Measurements from ENCODE around the gene SYT10.
"Not testable (repeated sequence)": the region's sequence is repeated elsewhere in the genome, so short reads cannot be mapped to it uniquely, and the experiment has no call there.

Gene SYT10, protein sequence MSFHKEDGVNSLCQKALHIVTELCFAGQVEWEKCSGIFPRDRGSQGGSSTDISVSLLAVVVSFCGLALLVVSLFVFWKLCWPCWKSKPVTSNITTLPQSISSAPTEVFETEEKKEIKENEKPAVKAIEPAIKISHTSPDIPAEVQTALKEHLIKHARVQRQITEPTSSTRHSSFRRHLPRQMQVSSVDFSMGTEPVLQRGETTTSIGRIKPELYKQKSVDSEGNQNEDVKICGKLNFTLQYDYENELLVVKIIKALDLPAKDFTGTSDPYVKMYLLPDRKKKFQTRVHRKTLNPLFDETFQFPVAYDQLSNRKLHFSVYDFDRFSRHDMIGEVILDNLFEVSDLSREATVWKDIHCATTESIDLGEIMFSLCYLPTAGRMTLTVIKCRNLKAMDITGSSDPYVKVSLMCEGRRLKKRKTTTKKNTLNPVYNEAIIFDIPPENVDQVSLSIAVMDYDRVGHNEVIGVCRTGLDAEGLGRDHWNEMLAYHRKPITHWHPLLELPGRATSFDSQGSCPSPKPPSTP

DNA sequence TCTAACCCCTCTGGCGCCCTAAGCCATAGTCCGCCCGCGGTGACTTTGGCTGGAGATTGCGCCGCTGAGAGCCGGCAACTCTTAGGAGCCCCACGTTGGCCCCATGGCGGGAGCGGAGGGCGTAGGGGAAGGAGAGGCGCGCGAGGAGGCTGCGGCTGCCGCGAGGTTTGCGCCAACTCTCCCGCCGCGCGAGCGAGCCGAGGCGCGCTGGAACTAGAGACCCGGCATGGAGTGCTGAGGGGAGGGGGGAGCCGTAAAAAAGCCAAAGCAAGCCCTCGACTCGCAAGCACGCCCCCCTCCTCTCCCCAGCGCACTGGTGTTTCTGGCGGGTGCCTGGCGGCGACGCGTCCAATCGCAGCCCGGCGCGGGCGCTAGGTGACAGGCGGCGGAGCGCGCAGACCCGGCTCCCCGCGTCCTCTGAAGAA is at the start of gene SYT10:
Gene SYT10 (minus strand): TSS at position 233 of the 425 bp plus-strand sequence. CDS start 297 bp downstream, outside the sequence.
- no peak for DNase-seq (ENCODE audit: low read depth, low spot score)

DNA sequence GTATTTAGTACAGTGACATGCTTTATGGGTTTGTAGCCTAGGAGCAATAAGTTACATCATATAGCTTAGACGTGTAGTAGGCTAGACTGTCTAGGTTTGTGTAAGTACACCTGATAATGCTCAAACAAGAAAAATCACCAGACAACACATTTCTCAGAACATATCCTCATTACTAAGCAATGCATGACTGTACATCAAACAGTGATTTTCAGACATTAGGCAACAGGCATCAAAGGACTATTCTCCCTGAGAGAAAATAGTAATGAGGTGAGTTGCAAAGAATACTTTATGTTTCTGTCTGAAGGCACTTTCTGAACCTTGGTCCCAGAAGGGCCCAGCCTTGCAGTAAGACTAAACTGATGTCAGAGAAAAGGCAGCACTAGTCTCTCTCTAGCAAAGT is 48.4 kb upstream of the SYT10 start:
- no peak for DNase-seq (ENCODE audit: low read depth, low spot score)

DNA sequence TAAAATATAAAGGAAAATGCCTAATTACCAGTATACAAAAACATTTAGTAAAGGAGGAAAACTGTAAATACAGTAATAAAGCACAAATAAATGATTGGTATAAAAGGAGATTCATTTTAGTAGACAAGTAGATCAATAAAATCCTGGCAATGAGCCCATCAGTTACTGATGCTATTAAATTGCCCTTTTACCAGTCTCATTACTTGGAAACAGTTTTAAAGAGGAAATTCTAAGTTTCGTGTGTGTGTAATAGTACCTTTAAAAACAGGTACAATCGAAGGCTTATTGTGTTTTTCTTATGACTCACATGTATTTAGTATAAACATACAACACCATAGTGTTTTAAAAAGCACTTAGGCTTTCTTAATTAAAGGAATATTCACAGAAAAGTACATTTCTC is 46.4 kb upstream of the SYT10 start:
- no peak for DNase-seq (ENCODE audit: low read depth, low spot score)

DNA sequence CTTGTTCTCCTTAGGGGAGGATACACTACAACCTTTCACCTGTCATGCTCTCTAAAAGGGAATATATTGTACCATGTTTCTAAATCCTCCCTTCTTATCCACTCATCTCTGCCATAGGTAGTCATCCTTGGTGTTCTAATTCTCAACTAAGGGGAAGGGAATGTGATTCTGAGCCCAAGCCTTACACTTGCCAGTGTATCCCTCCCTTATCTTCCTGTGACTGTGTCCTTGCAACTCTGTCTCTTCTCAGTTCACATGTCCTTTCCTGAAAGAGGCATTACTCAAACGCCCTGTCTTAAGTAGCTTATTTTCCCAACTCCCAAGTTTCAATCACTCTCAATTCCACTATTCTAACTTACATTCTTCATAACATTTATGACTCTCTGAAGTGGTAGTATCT is 44.5 kb upstream of the SYT10 start:
- no peak for DNase-seq (ENCODE audit: low read depth, low spot score)

DNA sequence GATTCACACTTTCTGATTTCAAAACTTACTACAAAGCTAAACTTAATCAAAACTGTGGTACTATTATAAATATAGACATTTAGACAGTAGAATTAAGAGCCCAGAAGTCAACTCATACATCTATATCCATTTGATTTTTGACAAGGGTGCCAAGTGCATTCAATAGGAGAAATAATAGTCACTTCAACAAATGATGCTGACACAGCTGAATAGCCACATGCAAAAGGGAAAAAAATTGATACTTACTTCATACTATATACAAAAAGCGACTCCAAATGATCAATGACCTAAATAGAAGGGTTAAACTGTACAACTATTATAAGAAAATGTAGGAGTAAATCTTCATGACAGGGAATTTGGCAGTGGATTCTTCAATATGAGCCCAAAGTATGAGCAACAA is 40.7 kb upstream of the SYT10 start:
- no peak for DNase-seq (ENCODE audit: low read depth, low spot score)

DNA sequence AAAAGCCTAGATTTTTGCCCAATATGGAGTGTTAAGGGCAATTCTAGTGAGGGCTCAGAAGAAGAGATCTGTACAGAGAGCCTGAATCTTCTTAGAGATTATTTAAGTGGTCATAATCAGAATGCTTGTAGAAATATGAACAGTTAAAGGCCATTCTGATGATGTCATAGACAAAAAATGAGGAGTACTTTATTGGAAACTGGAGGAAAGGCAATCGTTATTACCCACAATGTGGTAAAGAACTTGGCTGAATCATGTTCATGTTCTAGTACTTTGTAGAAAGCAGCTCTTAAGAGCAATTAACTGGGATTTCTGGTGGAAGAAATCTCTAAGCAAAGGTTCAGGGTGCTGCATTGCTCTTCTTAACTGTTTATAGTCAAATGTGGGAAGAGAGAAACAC is 36.4 kb upstream of the SYT10 start:
- DNase-seq (ENCODE audit: low read depth, low spot score), result no peak

DNA sequence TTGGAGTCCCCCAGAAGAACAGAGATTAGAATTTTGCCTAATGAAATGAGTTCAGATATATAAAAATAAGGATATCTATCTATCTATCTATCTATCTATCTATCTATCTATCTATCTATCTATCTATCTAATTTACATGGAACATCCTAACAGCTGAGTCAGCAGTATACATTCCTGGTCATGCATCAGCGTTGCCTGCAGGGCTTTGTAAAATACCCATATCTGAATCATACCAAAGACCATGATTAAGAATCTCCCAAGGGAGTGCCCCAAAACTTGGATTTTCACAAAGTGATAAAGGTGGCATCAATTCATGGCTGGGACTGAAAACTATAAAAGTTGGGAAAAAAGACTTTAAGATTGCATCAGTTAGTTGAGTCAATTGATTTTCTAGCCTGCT is 32.7 kb upstream of the SYT10 start:
- DNase-seq (ENCODE audit: low read depth, low spot score), result no peak

DNA sequence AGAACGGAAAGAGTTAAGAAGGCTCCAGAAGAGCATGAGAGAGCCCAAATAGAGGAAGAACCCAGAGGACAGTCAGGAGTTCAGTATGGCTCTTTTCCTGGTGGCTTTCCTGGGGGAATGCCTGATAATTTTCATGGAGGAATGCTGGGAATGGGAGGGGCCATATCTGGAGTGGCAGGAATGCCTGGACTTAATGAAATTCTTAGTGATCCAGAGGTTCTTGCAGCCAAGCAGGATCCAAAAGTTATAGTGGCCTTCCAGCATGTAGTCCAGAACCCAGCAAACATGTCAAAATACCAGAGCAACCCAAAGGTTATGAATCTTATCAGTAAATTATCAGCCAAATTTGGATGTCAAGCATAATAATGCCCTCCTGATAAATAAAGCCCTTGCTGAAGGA is 15.5 kb upstream of the SYT10 start:
- no peak for DNase-seq (ENCODE audit: low read depth, low spot score)

DNA sequence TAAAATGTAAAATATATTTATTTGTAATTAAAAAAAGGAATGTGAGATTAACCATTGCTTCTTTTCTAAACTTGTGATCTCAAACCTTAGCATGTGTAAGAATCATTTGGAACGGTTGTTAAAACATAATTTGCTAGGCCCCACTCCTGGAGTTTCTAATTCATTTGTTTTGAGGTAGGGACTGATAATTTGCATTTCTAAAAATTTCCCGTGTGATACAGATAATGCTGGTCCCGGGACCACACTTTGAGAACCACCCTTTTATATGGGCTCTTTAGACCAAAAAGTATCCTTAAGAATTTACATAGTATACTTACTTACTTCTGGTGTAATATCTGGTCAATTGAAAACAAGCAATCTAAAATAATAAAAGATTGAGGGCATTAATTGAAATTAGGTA is 10.9 kb upstream of the SYT10 start:
- no peak for DNase-seq (ENCODE audit: low read depth, low spot score)

DNA sequence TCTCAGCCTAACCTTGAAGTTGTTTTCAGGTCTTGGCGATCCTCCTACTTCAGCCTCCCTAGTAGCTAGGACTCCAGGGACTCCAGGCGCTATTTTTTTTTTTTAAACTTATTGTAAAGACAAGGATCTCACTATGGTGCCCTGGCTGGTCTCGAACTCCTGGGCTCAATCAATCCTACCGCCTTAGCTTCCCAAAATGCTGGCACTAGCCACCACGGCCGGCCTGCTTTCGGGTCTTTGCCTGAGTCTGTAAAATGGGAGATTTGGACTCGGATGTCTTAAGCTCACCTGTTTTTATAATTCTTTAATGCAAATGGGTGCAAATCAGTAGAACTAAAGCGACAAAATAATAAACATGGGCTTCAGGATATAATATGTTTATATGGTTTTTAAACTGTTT is 858 bp upstream of the SYT10 start:
- DNase-seq (ENCODE audit: low read depth, low spot score), result no peak

DNA sequence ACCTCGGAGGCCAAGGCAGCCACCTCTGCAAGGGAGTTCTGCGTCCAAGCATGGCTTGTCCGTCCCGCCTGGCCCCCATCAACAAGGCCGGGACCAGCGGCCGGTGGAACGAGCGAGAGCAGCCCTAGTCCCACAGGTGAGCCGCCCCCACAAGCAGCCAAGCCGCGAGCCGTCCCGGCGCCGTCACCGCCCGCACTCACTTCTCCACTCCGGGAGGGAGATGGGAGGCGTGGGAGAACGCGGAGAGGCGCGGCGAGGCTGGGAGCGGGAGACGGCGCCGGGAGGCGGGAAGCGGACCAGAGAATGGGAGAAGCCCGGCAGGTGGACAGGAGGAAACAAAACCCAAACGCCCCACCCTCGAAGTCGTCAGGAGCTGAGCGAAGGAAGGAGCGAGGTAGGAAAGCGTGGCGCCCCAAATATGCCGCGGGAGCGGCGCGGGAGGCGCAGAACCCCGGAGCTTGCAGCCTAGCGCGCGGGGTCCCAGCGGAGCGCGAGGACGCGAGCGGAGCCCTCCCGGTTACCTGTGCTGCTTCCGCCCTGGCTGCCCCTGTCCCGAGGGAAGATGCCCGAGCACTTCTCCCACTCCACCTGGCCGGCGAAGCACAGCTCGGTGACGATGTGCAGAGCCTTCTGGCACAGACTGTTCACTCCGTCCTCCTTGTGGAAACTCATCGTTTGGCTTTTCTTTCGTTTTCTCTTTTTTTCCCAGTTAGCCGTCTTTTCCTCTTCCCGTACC is 600 bp downstream of the SYT10 start:
- DNase-seq (ENCODE audit: low read depth, low spot score), result no peak

DNA sequence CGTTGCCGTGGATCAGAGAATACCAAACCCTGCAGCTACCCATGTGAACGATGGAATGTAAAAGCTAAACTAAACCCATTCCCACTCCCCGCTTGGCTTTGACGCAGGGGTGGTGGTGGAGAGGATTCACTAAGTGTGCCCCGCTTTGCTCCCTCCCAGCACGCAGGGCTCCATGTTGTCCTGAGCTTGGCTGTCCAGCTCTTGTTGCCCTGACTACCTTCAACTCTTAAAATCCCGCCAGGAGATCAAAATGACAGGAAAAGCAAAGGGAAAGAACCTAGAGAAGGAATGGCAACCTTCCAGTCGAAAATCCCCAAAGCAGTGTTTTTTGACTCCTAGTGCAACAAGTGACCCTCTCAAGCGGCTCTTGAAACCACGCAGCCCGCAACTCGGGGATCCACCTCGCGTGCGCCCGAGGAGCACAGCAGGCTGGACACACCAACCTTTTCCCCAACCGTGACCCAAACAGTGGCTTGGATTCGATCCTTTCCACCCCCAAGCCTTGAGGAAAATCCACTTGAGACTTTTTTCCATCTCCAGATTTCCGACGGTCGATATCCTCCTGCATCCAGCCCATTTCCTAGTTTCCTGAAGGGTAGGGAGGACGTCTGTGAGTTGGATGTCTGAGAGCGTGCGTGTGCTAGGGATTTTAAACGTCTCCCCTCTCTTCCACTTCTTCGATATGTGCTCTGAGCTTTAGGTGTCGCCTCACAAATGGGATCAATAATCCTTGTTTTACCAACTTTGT is 1.4 kb downstream of the SYT10 start:
- DNase-seq (ENCODE audit: low read depth, low spot score), result no peak

DNA sequence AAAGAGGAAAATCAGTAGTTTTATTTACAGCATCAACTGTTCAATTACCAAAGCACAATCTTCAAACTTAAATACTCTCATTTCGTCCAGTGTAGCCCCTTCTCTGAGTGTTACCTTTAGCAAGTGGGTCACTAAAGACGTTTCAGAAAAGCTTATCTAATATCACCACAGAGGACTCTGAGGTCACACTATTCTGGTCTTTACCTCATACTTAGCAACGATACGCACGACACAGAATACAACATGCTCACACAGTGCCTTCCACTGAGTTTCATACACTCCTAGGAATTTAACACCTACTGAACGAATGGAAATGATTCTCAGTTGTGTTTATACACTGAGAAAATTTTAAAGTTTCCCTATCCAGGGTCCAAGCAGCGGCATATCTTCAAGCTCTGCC is 2.0 kb downstream of the SYT10 start:
- no peak for DNase-seq (ENCODE audit: low read depth, low spot score)

DNA sequence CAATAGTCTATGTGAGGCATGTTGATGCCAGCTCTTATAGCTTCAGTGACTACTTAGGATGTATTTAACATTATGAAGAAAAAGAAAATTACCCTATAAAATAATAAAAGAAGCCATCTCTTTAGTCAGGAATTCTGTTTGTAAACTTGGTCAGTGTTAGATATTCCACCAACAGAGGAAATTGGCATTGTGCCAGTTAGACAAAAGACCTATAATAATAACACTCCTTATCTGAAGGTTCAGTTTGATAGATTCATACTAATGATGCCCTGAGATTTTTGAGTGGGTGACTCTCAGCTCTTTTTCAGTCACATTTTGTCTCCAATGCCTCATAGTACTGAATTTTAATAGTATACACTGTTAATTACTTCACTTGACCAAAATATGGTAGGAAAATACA is 6.6 kb downstream of the SYT10 start:
- DNase-seq (ENCODE audit: low read depth, low spot score), result no peak

DNA sequence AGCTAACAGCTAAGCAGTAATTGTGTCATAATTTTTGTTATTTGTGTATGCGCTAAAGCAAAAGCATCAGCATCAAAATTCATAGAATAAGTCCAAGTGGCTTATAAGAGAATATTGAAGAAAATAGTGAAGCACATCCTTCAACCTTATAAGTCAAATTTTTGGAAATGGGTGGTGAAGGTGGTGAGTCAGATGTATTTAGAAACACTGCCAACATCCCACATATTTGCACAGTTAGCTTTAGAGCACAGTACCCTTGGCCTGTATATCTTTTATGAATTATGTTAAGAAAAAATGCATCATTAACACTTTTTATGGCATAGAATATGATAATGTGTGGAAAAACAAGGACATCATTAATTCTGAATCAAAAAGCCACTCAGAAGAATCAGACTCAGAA is 8.0 kb downstream of the SYT10 start:
- DNase-seq (ENCODE audit: low read depth, low spot score), result no peak

DNA sequence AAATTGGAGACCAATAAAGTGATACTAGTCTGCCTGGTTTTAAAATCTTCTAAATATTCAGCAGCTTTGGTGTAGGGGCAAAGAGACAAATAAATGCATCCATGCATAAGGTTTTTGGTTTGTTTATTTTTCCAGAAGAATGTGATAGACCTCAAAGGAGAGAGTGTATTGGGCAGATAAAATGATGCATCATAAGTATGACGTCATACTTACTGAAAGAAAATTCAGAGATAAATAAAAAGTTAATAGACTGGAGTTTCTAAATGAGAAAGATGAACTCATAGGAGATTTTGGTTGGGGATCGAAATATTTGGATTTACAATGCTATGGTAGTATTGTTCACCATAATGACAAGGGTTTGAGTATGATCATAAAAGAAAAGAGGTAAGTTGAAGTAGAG is 10.2 kb downstream of the SYT10 start:
- DNase-seq (ENCODE audit: low read depth, low spot score), result no peak

DNA sequence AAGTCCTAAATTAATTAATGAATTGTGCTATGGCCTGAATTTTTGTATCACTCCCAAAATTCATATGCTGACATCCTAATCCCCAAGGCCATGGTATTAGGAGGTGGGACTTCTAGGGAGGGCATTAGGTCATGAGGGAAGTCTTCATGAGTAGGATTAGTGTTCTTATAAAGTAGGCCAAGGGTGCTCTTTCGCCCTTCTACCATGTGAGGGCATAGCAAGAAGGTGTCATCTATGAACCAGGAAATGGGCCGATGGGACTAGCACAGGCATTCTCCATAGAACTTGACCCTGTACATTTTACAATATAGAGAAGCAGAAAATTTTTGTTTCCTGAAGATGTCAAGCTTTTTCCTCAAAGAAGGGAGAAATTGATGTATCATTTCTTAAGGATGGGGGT is 12.5 kb downstream of the SYT10 start:
- no peak for DNase-seq (ENCODE audit: low read depth, low spot score)

DNA sequence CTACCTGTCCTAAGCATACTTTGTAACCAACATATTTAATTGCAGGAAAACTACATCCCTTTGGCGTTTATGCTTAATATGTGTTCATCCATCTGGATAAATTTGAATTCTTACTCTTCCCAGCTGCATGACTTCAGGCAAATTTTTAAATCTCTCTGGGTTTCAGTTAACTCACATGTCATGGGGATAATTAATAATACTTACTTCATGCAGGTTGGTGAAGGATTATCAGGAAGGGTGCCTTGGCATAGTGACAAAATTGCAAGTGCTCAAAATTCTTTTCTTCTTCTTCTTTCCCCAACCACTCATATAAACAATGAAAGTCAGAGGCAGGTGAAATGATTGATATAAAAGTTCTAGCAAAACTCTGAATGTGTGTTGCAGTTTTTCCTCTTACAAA is 15.9 kb downstream of the SYT10 start:
- no peak for DNase-seq (ENCODE audit: low read depth, low spot score)

DNA sequence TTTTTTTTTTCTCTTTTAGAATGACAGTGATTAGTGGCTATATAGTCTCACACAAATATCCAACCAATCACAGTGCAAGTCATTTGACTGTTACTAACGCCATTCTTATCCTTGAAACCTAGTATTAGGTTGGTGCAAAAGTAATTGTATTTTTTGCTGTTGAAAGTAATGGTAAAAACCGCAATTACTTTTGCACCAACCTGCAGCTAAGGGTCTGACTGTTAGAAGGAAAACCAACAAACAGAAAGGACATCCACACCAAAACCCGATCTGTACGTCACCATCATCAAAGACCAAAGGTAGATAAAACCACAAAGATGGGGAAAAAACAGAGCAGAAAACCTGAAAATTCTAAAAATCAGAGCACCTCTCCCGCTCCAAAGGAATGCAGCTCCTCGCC is 27.2 kb downstream of the SYT10 start:
- not testable (repeated sequence) for DNase-seq (ENCODE audit: low read depth, low spot score)

DNA sequence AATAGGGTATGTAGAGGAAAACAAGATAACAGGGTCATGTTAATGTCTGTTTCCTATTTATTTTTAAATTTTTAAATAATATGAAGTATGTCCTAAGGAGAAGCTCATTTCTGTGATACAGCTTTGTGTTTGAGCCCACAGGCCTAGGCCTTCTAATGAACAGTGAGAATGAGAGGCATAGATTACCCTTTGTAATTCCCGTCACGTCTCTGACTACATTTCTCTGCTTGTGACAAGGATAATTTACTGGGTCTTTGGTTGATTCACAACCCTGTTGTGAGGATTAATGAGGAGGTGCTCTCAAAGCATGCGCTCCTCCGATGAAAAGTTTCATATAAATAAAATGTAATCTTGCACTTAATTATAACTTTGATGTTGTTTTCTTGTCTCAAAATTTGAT is 56.1 kb downstream of the SYT10 start:
- no peak for DNase-seq (ENCODE audit: low read depth, low spot score)

DNA sequence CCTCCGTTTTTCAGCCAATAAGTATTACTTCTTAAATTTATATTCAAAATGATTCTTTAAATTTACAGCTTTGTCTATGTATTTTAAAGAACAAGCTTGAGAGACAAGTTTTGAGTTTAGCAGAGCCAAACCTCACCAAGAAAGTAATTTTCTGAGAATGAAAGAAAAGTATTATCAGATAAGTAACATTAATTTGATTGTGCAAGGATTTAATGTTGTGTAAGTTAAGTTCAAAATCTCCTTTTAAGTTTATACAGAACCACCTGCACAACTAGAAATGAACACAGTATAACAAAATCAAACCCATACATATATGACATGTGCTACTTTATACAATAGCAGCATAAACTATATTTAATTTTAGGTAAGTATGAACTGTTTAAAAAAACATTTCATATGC is 63.5 kb downstream of the SYT10 start:
- no peak for DNase-seq (ENCODE audit: low read depth, low spot score)

DNA sequence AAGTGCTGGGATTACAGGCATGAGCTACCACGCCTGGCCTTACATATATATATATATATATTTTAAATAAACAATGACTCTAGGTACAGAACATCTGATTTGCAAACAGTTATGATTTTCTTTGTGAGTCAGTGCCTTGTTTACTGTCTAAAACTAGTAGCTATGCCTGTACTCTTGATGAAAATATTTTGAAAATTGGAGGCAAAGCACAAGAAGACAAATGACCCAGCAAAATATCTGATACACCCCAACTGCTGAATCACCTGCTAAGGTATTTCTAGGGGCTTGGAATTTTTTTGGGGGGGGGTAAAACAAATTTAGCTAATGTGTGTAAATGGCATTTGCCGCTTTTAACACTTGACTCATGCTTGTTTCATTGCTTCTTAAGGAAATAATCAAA is 69.3 kb downstream of the SYT10 start:
- DNase-seq (ENCODE audit: low read depth, low spot score), result no peak

Data from activated naive CD8-positive, alpha-beta T cell treated with anti-CD3 and anti-CD28 coated beads, Interleukin-2, amount 50 U/mL, for 16 hours (primary cell).